ENCODE measurements around the gene SH3BP2.

The SH3BP2 gene

DNA sequence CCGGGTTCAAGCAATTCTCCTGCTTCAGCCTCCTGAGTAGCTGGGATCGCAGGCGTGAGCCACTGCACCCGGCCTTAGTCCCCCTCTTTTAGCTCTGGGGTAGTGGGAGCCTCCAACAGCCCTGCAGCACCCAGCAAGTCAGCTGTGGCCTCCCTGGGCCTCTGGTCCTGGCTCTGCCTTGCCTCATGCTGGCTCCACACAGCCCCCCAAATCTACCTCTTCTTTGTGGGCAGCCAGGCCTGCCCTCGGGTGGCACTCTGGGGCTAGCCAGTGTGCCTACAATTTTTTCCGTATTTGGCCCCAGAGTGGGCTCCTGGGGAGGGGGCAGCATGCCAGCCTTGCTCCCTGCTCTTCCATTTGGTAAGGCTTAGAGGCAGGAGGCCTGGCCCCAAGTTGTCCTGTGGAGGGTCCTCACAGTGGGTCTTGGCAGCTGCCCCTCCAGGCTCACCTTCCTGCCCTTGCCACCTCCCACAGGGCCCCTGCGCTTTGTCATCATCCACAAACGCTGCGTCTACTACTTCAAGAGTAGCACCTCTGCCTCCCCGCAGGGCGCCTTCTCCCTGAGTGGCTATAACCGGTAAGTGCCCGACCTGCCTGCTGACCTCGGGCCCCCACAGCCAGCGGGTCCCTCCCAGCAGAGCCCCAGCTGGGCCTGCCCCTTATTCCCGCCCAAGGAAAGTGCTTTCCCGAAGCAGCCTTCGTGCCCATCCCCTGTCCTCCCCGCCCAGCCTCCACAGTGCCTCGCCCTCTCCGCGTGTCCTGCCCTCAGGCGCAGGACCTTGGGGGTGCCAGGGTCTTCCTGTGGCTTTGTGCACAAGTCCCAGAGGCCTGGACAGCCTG, 29.8 kb downstream of the SH3BP2 start:
- no peak for DNase-seq

DNA sequence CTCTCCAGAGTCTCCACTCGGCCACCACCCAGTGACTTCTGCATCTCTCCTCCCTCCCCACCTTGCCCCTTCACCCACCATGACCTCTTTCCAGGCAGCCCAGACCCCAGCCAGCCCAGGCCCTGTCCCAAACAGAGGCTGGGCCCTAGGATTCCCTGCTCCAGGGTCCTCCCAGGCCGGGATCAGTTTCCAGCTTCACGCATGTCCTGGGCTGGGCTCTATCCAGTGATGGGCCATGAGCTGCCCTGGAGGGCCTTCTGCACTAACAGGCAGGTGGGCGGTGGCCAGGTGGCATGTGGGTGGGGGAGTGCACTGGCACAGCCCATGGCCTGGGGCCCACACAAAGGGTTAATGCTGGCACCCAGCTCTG, 30.4 kb downstream of the SH3BP2 start:
- DNase-seq, result no peak

- no peak for DNase-seq
Measured at GRCh38 chr4:2823671-2824328, 30.9 kb downstream of the SH3BP2 start.

- DNase-seq, result no peak
Measured at GRCh38 chr4:2824329-2824835, 31.5 kb downstream of the SH3BP2 start.

DNA sequence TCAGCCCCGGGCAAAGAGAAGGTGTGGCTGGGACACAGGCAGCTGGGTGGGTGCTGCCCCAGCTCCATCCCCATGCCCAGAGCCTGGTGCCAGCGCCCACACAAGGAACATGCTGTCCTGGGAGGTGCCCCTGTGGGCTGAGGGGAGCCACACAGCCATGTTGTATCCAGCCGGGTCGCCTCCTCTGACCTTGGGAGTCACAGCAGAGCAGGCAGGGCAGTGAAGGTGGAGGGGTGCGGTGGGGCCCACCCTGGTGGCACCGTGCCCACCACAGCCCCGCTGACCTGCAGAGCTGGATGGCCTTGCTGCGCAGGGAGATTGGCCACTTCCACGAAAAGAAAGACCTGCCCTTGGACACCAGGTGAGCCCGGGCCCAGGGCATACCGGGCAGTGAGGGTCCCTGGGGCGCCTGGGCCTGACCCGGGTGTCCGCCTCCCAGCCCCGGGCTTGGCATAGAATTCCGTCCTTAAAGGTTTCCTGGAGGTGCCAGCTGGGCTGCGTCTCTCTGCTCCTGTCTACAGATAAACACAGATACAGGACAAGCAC, 32.0 kb downstream of the SH3BP2 start:
- DNase-seq, result no peak

DNA sequence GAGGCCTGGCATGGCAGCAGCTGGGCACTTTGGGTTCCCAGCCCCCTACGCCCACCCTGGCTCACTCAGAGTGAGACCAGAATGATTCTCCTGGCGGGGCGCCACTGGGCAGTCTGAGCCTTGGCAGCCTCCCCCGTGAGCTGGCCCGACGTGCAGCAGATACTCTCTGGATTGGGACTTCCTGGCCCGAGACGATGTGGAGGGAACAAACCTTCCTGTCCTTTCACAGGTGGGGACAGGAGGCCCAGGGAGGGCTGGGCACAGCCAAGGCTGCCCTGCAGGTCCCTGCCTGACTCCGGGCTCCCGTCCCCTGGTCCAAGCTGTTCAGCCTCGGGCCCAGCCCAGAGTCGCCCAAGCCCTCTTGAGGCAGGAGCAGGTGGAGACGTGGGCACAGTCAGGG, 32.9 kb downstream of the SH3BP2 start:
- DNase-seq, result no peak

- DNase-seq, result no peak
Measured at GRCh38 chr4:2827071-2827873, 34.4 kb downstream of the SH3BP2 start.

DNA sequence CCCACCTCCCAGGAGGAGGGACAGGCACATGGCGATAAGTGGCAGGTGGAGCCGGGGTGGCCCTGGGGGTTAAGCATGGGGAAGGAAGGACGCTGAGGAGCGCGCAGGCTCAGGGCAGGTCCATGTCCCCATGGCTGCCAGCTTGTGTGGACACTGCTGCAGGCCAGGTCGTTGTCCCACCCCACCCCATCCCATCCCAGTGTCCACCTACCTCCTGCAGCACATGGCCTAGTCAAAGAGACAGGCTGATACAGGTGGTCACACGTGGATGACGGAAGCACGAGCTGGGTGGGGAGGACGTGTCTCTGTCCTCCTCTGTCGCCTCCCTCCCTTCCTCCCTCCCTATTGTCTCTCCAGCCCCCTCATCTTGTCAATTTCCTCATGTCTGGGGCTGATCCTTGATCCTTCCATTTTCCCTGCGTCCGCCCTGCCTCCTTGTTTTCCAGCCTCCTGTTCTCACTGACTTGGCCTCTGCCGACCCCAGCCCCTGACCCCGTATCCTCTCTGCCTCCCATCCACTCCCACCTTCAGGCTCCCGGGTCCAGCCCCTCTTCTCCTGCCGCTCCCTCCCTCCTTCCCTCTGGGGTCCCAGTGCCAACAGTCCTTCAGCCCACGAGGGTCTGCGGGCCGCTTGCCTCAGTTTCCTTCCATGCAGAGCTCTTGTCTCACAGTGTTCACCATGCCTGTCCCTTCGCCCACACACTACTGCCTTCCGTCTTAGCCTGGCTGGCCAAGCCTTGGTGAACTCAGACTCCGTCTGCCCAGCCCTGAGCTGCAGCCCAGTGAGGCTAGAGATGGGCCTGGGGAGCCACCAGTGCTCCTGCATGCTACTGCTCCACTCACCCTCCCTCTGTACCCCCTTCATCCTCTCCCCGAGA, 35.2 kb downstream of the SH3BP2 start:
- DNase-seq, result no peak

DNA sequence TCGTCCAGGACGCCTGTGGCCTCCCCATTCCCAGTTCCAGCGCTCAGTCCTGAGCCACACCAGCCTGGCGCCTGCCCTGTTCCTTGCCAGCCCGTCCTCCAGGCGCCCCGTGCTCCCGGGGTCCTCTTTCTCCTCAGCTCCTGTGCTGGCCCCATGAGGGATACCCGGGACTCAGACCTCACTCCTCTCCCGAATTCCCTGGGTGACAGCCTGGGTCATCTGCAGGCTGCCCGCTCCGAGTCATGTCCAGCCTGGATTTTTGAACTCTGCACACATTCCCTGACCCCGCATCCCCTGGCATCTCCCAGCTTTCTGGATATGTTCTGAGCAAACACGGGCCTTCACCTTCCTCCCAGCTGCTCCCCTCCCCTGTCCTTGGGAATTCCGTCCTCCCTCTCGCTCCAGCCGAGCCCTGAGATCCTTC, 35.9 kb downstream of the SH3BP2 start:
- DNase-seq, result no peak

DNA sequence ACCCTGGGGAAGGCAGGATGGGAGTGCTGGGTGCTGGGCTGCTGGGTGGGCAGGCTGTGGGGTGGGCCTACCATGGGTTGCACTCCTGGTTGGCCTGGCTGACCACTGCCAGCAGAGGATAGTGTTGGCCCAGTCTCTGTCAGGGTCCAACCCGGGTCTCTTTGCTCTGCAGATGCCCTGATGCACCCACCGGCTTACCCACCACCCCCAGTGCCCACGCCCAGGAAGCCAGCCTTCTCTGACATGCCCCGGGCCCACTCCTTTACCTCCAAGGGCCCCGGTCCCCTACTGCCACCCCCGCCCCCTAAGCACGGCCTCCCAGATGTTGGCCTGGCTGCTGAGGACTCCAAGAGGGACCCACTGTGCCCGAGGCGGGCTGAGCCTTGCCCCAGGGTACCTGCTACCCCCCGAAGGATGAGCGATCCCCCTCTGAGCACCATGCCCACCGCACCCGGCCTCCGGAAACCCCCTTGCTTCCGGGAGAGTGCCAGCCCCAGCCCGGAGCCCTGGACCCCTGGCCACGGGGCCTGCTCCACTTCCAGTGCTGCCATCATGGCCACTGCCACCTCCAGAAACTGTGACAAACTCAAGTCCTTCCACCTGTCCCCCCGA, 36.5 kb downstream of the SH3BP2 start:
- no peak for DNase-seq

- DNase-seq, result no peak
Measured at GRCh38 chr4:2829933-2830451, 37.1 kb downstream of the SH3BP2 start.

- no peak for DNase-seq
Measured at GRCh38 chr4:2830632-2831610, 38.0 kb downstream of the SH3BP2 start.

GRCh38 chr4:2831611-2832308, 38.9 kb downstream of the SH3BP2 start:
- no peak for DNase-seq

- no peak for DNase-seq
Measured at GRCh38 chr4:2832309-2832980, 39.6 kb downstream of the SH3BP2 start.

- no peak for DNase-seq
Measured at GRCh38 chr4:2832981-2833670, 40.2 kb downstream of the SH3BP2 start.

DNA sequence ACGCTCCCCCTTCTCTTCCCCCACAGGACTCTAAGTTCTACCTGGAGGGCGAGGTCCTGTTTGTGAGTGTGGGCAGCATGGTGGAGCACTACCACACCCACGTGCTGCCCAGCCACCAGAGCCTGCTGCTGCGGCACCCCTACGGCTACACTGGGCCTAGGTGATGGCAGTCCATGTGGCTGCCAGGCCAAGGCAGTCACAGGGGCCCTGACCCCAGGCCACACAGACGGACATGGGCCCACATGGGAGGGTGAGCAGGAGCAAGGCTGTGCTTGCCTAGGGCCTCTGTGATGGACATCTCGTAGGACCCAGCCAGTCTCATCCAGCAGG, 40.8 kb downstream of the SH3BP2 start:
- DNase-seq, result no peak

GRCh38 chr4:2834001-2834921, 41.4 kb downstream of the SH3BP2 start:
- DNase-seq, result no peak

All from suppressor macrophage treated with lipopolysaccharide for 1 hour (primary cell).